Cardiac muscle cell (in vitro differentiated cells and primary cell): Measurements from ENCODE around the gene ASPDH. TPM values are rescaled to one million over a fixed set of nuclear protein-coding genes. Genes with fewer than 3 reads are reported as not detected.
A peak's percentile ranks its signal among the peaks of the same experiment; 100 is the strongest.

Source experiments
- DNase-seq, 2 donors: peaks; one replicate each; pipeline versions ENCODE4 v3.0.0 to v3.0.0-alpha.2; 2010 to 2017; ENCODE audit warnings: low read depth in 1 of 2, low spot score in 1 of 2
- H3K27ac ChIP-seq: fragments of 200-600 bp; sonication (generic); 2 replicates; pipeline ENCODE4 v1.5.1; 2016
- H3K27me3 ChIP-seq: fragments of 200-600 bp; sonication (generic); 2 replicates; pipeline ENCODE4 v1.6.0; 2016; ENCODE audit warnings: control low read depth
- H3K36me3 ChIP-seq: fragments of 200-600 bp; sonication (generic); 2 replicates; pipeline ENCODE4 v1.5.1; 2016; ENCODE audit warnings: control low read depth
- H3K4me1 ChIP-seq: fragments of 200-600 bp; sonication (generic); 2 replicates; pipeline ENCODE4 v1.8.1; 2017; ENCODE audit warnings: low read depth, mild to moderate bottlenecking, mixed run types
- H3K4me3 ChIP-seq: fragments of 200-600 bp; sonication (generic); 2 replicates; pipeline ENCODE4 v1.5.1; 2016; ENCODE audit warnings: mild to moderate bottlenecking
- H3K9me3 ChIP-seq: fragments of 200-600 bp; sonication (generic); 2 replicates; pipeline ENCODE4 v1.5.1; 2017; ENCODE audit warnings: low read depth, mild to moderate bottlenecking, control low read depth
- polyA plus RNA-seq: library from polyadenylated mRNA; unstranded; fragments of >200 nt; fragmentation: Nextera tagmentation; extraction: Ambion mirVana; gene quantifications from 2 replicates; pipeline ENCODE4 v1.2.1, GENCODE V29; 2016
- total RNA-seq: library from RNA; depleted of rRNA; stranded (reverse); fragments of >200 nt; gene quantifications from 2 replicates; pipeline ENCODE4 v1.2.3, GENCODE V29; 2016
- TF ChIP-seq, protein P1 (sequence below): IDR thresholded peaks from 2 replicates; pipeline ENCODE4 v1.5.1; 2012; ENCODE audit warnings: low read depth, mild to moderate bottlenecking, low read length

The ASPDH gene
- total and polyA plus RNA-seq, 2 experiments from 2014 or later: not detected

DNA sequence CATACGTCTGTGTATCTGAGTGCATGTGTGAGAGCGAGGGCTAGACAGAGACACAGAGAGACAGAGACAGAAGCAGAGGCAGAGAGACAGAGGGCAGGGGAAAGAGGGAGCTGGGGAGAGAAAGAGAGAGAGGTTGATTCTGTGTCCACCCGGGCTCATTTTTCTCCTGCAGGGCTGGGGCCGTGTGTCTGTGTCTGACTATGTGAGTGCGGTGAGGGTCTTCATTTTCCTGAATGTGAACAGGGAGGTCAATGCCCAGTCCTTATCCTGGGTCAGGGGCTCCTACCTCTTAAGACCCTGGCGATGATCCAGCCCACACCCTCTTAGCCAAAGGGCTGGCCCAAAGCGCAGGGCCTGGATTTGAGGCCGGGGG is 36.9 kb upstream of the ASPDH start:
- Histone ChIP-seq H3K4me1 (peaks cover 17% of the 10 kb centered on the region), H3K27ac (no peak overlapping the region), H3K4me3 (peak overlapping the region; percentile 41), H3K27me3 (no peaks in the 10 kb centered on the region), H3K9me3 (no peaks in the 10 kb centered on the region), H3K36me3 (no peaks in the 10 kb centered on the region)
- no peak for DNase-seq
- TF ChIP-seq, protein P1, sequence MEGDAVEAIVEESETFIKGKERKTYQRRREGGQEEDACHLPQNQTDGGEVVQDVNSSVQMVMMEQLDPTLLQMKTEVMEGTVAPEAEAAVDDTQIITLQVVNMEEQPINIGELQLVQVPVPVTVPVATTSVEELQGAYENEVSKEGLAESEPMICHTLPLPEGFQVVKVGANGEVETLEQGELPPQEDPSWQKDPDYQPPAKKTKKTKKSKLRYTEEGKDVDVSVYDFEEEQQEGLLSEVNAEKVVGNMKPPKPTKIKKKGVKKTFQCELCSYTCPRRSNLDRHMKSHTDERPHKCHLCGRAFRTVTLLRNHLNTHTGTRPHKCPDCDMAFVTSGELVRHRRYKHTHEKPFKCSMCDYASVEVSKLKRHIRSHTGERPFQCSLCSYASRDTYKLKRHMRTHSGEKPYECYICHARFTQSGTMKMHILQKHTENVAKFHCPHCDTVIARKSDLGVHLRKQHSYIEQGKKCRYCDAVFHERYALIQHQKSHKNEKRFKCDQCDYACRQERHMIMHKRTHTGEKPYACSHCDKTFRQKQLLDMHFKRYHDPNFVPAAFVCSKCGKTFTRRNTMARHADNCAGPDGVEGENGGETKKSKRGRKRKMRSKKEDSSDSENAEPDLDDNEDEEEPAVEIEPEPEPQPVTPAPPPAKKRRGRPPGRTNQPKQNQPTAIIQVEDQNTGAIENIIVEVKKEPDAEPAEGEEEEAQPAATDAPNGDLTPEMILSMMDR: no peak

DNA sequence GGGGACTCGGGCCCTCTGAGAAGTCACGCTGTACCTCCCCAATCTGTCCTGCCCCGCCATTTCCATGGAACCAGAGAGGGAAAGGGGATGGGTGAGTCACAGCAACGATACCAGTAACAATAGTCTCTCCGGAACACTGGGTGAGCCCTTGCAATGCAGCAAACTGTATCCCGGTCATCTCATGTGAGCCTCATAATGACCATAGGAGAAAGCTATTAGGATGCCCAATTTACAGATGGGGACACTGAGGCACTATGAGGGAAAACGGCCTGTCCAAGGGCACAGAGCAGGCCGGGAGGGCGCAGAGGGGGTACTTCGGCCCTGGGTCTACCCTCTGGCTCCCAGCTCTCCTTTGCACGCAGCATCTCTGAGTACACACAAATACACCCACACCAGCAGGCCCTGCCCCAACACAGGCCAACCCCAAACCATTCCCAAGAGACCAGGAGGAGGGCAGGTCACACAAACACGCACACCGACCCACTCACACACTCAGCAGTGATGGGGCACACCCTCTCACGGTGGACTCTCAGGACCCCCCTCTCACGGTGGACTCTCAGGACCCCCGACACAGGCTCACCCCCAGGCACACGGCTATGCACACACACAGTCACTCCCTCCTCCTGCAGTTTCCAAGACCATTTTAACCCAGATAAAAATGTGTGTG is 36.3 kb upstream of the ASPDH start:
- H3K36me3 ChIP-seq: no peaks in the 10 kb centered on the region
- no peak overlapping the region for H3K27ac ChIP-seq
- H3K4me3 ChIP-seq: peak overlapping the region; percentile 41
- TF ChIP-seq, protein P1: no peak
- H3K4me1 ChIP-seq: peaks cover 17% of the 10 kb centered on the region
- no peak for DNase-seq
- H3K27me3 ChIP-seq: no peaks in the 10 kb centered on the region
- no peaks in the 10 kb centered on the region for H3K9me3 ChIP-seq

DNA sequence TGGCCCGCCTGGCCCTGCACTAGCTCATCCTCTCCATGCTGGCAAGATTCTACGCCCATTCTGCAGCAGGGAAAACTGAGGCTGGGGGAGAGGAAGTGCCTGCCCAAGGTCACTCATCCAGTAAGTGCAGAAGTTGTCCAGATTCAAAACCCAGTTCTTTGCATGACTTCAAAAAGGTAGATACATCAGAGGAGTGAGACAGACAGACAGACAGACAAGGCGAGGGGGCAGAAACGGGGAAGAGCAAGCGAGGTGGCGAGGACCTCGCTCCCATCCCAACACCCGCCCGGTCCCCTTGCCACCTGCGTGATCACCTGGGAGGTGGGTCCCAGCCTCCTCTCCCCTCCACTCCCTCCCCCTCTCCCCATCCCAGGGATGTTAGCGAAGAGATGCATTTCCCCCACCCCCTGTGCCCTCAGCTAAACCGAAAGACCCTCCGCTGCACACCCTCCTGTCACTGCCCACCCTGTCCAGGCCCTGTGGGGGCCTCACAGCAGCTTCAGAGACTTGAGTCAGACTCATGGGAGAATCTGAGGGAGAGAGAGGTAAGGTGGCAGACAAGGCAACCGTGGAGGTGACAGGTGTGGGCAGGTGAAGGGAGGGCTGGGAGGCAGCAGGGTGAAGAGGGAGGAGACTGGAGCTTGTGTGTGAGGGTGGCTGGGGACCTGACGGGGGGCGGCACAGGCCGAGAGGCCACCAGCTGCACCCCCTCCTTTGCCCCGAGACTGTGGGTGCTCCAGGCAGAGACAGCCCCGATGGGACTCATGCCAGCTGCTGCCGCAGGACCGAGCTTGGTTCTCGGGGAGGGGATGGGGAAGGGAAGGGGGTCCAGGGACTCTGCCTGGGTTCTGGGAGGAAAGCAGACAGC is 35.6 kb upstream of the ASPDH start:
- no peak for DNase-seq
- Histone ChIP-seq H3K27me3 (no peaks in the 10 kb centered on the region), H3K4me3 (no peak overlapping the region), H3K9me3 (no peaks in the 10 kb centered on the region), H3K36me3 (no peaks in the 10 kb centered on the region), H3K4me1 (peaks cover 17% of the 10 kb centered on the region), H3K27ac (no peak overlapping the region)
- TF ChIP-seq, protein P1: no peak

DNA sequence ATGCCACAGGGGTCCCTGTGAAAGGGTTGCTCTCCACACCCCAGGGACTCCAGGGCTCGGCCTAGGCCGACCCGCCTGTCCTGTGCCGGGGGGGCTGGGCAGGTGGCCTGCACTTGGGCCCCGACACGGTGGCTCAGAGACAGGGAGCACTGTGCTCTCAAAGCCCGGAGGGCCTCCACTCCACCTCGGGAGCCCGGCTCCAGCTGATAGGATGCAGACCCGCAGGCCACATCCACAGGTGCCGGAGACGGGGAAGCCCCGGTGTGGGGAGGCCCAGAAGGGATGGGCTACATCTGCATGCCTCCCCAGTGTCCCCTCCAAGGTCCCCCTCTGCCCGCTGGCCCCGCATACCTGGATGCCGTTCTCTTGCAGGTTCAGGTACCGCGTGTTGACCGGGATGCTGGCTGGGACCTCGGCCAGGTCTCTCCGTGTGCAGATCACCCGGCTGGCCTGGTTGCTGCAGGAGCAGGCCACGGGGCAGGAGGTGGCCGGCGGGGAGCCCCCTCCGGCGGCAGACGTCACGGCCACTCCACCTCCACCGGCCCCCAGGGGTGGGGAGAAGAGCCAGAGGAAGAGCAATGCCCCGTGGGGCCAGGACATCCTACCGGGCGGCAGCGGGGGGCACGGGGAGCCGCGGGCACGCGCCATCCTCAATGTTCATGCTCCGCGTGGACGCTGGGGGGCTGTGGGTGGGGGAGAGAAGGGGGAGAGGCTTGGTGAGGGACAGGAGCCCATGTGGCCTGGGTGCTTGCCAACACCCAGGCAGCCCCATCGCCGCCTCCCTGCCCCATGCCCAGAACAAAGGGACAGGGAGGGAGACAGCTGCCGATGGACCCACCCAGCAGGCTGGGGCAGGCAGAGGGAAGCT is 34.7 kb upstream of the ASPDH start:
- DNase-seq: no peak
- H3K27me3 ChIP-seq: no peaks in the 10 kb centered on the region
- H3K4me3 ChIP-seq: no peak overlapping the region
- no peaks in the 10 kb centered on the region for H3K36me3 ChIP-seq
- H3K4me1 ChIP-seq: peaks cover 17% of the 10 kb centered on the region
- TF ChIP-seq, protein P1: no peak
- H3K27ac ChIP-seq: no peak overlapping the region
- no peaks in the 10 kb centered on the region for H3K9me3 ChIP-seq

DNA sequence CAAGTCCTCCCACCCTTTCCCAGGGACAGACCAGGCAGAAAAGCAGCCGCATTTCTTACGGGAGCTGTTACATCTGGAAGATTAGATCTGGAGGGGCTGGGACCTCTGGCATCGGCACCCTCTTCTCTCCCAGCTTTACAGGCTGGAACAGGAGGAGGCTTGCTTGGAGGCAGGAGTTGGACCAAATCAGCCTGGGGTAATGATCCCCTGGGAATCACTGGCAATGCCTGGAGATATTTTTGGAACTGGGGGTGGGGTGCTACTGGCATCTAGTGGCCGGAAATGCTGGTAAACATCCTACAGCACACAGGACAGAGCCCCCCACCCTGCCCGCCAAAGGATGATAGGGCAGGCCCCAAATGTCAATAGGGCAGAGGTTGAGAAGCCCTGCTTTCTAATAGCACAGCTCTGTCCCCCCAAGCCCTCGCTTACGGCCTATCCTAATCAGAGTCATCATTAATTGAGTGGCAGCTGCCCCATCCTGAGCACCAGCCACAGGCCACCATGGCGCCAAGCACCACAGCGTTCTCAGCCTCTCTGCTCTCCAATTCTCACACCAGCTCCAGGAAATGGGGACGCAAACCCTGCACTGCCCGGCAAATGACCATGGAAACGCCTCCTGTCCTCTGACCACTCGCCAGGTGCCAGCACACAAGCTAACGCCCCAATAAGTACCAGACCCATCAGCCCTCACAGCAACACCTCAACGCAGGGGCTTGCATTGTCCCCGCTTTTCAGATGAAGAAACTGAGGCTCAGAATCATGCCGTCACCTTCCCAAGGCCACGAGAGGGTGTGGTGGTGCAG is 33.9 kb upstream of the ASPDH start:
- H3K4me1 ChIP-seq: peaks cover 17% of the 10 kb centered on the region
- TF ChIP-seq, protein P1: no peak
- H3K36me3 ChIP-seq: no peaks in the 10 kb centered on the region

More for the DNA sequence above, 33.9 kb upstream of the ASPDH start:
- H3K9me3 ChIP-seq: no peaks in the 10 kb centered on the region
- no peaks in the 10 kb centered on the region for H3K27me3 ChIP-seq
- H3K4me3 ChIP-seq: no peak overlapping the region
- DNase-seq: no peak
- no peak overlapping the region for H3K27ac ChIP-seq
